B cell (primary cell): ENCODE measurements around the gene NUDT4B. TPM values are rescaled to one million over a fixed set of nuclear protein-coding genes. Genes with fewer than 3 reads are reported as not detected.
"Not testable (repeated sequence)": the region's sequence is repeated elsewhere in the genome, so short reads cannot be mapped to it uniquely, and the experiment has no call there.

Experiments used
- ATAC-seq: fragments of 200-7000 bp; cut with Tn5 transposase; one replicate; pipeline ENCODE4 v1.10.0; 2021; ENCODE audit warnings: low read depth, mild to moderate bottlenecking, moderate number of reproducible peaks, moderate library complexity
- CTCF ChIA-PET: fragments of 350-600 bp; sonication (Branson Sonifier 250); formaldehyde crosslinking; loops from one replicate; lab custom pipeline; 2021; ENCODE audit warnings: antibody characterized with exemption, inconsistent platforms; lab: Charles Lee
- POLR2A ChIA-PET: fragments of 350-600 bp; sonication (Branson Sonifier 250); formaldehyde crosslinking; loops from one replicate; lab custom pipeline; 2021; ENCODE audit warnings: antibody characterized with exemption; lab: Charles Lee
- DNase-seq: peaks from one replicate; pipeline ENCODE4 v3.0.0; 2013
- H2AFZ ChIP-seq: 2 replicates; pipeline ENCODE4 v1.6.1; 2012; ENCODE audit warnings: mild to moderate bottlenecking, low read depth, low read length; ENCODE audit not compliant: insufficient read depth, poor library complexity, severe bottlenecking
- H3K27ac ChIP-seq, 2 donors: 1 replicate in 1 of 2; 2 replicates in 1 of 2; pipeline ENCODE4 v1.5.1; 2012 to 2013; ENCODE audit warnings: low read length in 2 of 2, mild to moderate bottlenecking in 2 of 2, moderate library complexity in 1 of 2
- H3K27me3 ChIP-seq, 4 experiments: fragments of 200-600 bp in 1 of 4; sonication (generic) in 1 of 4; replicated peaks in 1 of 4; 1 replicate in 2 of 4; 2 replicates in 2 of 4; pipeline versions ENCODE4 v1.6.1 to v1.7.0; 2013 to 2016; ENCODE audit warnings: low read length in 3 of 4, mild to moderate bottlenecking in 2 of 4, mixed read lengths in 1 of 4, moderate library complexity in 1 of 4; ENCODE audit not compliant: insufficient read depth in 4 of 4, control insufficient read depth in 3 of 4; ENCODE audit errors: control extremely low read depth in 1 of 4
- H3K36me3 ChIP-seq, 2 experiments: replicated peaks in 1 of 2; 1 replicate in 1 of 2; 2 replicates in 1 of 2; pipeline versions ENCODE4 v1.6.1 to v1.7.1; 2013; ENCODE audit warnings: low read length in 1 of 2; ENCODE audit not compliant: insufficient read depth in 2 of 2, control insufficient read depth in 1 of 2; ENCODE audit errors: control extremely low read depth in 1 of 2, extremely low read depth in 1 of 2
- H3K4me1 ChIP-seq, 2 donors: fragments of 200-600 bp in 1 of 2; sonication (generic) in 1 of 2; 1 replicate in 1 of 2; 2 replicates in 1 of 2; pipeline versions ENCODE4 v1.5.1 to v1.6.1; 2013 to 2017; ENCODE audit warnings: low read length in 2 of 2; ENCODE audit not compliant: control insufficient read depth in 2 of 2, insufficient read depth in 2 of 2
- H3K4me2 ChIP-seq: replicated peaks from 2 replicates; pipeline ENCODE3; 2012; ENCODE audit warnings: mild to moderate bottlenecking, low read depth, low read length; ENCODE audit not compliant: poor library complexity, severe bottlenecking
- H3K4me3 ChIP-seq, 5 experiments: fragments of 200-600 bp in 1 of 5; sonication (generic) in 1 of 5; 1 replicate in 3 of 5; 2 replicates in 2 of 5; pipeline versions ENCODE4 v1.5.1 to v1.7.0; 2011 to 2016; ENCODE audit warnings: low read length in 4 of 5, mild to moderate bottlenecking in 4 of 5, low read depth in 2 of 5, control low read depth in 1 of 5, moderate library complexity in 1 of 5; ENCODE audit not compliant: insufficient read depth in 1 of 5; ENCODE audit errors: control extremely low read depth in 1 of 5, extremely low read depth in 1 of 5
- H3K79me2 ChIP-seq: fragments of 200-600 bp; sonication (generic); one replicate; pipeline ENCODE4 v1.6.0; 2016; ENCODE audit warnings: low read length; ENCODE audit not compliant: control insufficient read depth, insufficient read depth
- H3K9ac ChIP-seq: fragments of 200-600 bp; sonication (generic); 2 replicates; pipeline ENCODE4 v1.6.1; 2017; ENCODE audit warnings: mild to moderate bottlenecking, low read length, moderate library complexity
- H3K9me3 ChIP-seq, 3 donors: one replicate each; pipeline versions ENCODE4 v1.6.1 to v1.7.1; 2013; ENCODE audit warnings: low read length in 2 of 3; ENCODE audit not compliant: control insufficient read depth in 2 of 3, insufficient read depth in 1 of 3; ENCODE audit errors: control extremely low read depth in 1 of 3
- H4K20me1 ChIP-seq: 2 replicates; pipeline ENCODE4 v1.6.0; 2012; ENCODE audit warnings: mild to moderate bottlenecking, low read length; ENCODE audit not compliant: insufficient read depth, control insufficient read depth, poor library complexity, severe bottlenecking
- H3K27ac Mint-ChIP-seq: one replicate; pipeline ENCODE4 v1.8.0; 2021; ENCODE audit warnings: mixed read lengths
- H3K27me3 Mint-ChIP-seq: one replicate; pipeline ENCODE4 v1.8.0; 2021; ENCODE audit warnings: mixed read lengths
- H3K4me1 Mint-ChIP-seq: one replicate; pipeline ENCODE4 v1.8.0; 2021; ENCODE audit warnings: mixed read lengths
- H3K4me3 Mint-ChIP-seq: one replicate; pipeline ENCODE4 v1.8.0; 2021; ENCODE audit warnings: mixed read lengths
- H3K9me3 Mint-ChIP-seq: one replicate; pipeline ENCODE4 v1.8.0; 2022; ENCODE audit warnings: mixed read lengths; ENCODE audit not compliant: insufficient read depth
- WGBS: methylation state at CpG from one replicate; pipeline ENCODE4 v1.1.5; 2013; ENCODE audit warnings: missing lambda C conversion rate; ENCODE audit not compliant: insufficient coverage; 5-methylcytosine and 5-hydroxymethylcytosine counted together
- intact Hi-C: fragments of 100-400 bp; cut with micrococcal nuclease; formaldehyde crosslinking; loops from one replicate; pipeline ENCODE4 v1.10.0; 2022
- polyA plus RNA-seq: library from polyadenylated mRNA; depleted of rRNA; stranded (reverse); fragments of >200 nt; gene quantifications from 2 replicates; pipeline ENCODE4 v1.2.3, GENCODE V29; 2012
- small RNA-seq: library from RNA; depleted of rRNA; stranded (forward); fragments of <200 nt; gene quantifications from one replicate; pipeline ENCODE3, GENCODE V24; 2012; ENCODE audit warnings: low replicate concordance, low read depth; ENCODE audit not compliant: insufficient read length
- total RNA-seq, 2 donors: library from RNA; stranded (reverse); fragments of 120-200 nt in 1 of 2; gene quantifications; 1 replicate in 1 of 2; 2 replicates in 1 of 2; pipeline versions ENCODE4 v1.2.3 to v1.2.4, GENCODE V29; 2013 to 2022

NUDT4B gene
- total and polyA plus RNA-seq, 2 donors (not counting 1 experiment from before 2014, with no cell fraction given), result 2.6 to 10.7 TPM

DNA sequence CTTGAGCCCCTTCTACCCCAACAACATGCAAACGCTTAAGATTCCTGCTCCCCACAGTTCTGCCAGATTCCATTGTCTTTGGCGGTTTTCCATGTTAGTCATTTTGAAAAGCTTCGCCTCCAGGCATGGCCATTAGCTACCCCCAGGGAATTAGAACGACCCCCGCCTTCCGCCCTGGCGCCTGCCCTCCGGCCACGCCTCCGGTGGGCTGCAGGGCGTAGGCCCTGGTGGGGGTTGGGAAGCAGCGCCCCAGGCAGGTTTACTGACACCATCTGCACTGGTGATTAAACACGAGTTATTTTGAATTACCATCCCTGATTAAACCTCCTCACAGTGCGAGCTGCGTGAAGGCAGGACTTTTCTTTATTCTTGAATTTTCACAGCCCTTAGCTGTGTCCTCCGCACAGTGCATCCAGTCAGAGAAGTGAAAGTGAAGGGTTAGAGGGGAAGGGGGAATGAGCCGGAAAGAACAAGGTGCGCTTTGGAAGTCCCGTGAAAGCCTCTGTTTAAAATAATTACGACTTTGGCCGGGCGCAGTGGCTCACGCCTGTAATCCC lies 43.0 kb downstream of the NUDT4B start:
- H3K36me3 ChIP-seq, H3K9me3 Mint-ChIP-seq, H3K27ac Mint-ChIP-seq, H3K79me2 ChIP-seq, H3K27ac ChIP-seq, H3K4me3 ChIP-seq, H3K4me3 Mint-ChIP-seq, H3K9ac ChIP-seq, H4K20me1 ChIP-seq, H3K9me3 ChIP-seq, H3K4me1 ChIP-seq, intact Hi-C loops, DNase-seq, ATAC-seq, H3K27me3 Mint-ChIP-seq, CTCF ChIA-PET, POLR2A ChIA-PET, H3K4me1 Mint-ChIP-seq, H3K27me3 ChIP-seq, H3K4me2 ChIP-seq, H2AFZ ChIP-seq: not testable (repeated sequence)
- WGBS, result no CpG with 5 or more reads among the region's 23 CpGs

DNA sequence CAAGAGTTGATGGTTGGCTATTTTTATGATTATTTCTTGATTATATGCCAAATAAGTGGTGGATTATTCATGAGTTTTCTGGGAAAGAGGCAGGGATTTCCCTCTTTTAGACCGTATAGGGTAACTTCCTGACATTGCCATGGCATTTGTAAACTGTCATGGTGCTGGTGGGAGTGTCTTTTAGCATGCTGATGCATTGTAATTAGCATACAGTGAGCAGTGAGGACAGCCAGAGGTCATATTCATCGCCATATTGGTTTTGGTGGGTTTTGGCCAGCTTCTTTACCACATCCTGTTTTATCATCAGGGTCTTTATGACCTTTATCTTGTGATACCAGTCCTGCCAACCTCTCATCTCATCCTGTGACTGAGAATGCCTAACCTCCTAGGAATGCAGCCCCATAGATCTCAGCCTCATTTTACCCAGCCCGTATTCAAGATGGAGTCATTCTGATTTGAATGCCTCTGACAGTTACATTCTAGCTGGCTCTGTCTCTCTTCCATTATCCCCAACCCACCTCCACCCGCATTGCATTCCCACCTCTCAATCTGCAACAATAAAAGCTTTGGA lies 45.3 kb downstream of the NUDT4B start:
- H3K9me3 ChIP-seq, H3K4me3 Mint-ChIP-seq, CTCF ChIA-PET, POLR2A ChIA-PET, H3K79me2 ChIP-seq, H3K27me3 ChIP-seq, H3K4me2 ChIP-seq, H3K27ac Mint-ChIP-seq, H3K9ac ChIP-seq, intact Hi-C loops, H3K4me3 ChIP-seq, DNase-seq, H4K20me1 ChIP-seq, H2AFZ ChIP-seq, H3K36me3 ChIP-seq, H3K27me3 Mint-ChIP-seq, H3K4me1 ChIP-seq, ATAC-seq, H3K27ac ChIP-seq, H3K4me1 Mint-ChIP-seq, H3K9me3 Mint-ChIP-seq: not testable (repeated sequence)
- WGBS, result no CpG with 5 or more reads among the region's 4 CpGs

Small RNAs within 50 kb of the gene (small RNA-seq; reads per million reads assigned to genes)
- gene RNU6-1171P, result not detected

Other genes starting within 250 kb of the NUDT4B start
- gene NBPF14, start 152.8 kb upstream of the NUDT4B start, total RNA-seq, result 94.5 and 96.2 TPM in 2 replicates
- gene NBPF14, start 152.8 kb upstream of the NUDT4B start, polyA plus RNA-seq, result 85.1 and 118 TPM in 2 replicates
- gene PDE4DIP, start 95.7 kb downstream of the NUDT4B start, total RNA-seq, result 63.9 and 72.5 TPM in 2 replicates
- gene PDE4DIP, start 95.7 kb downstream of the NUDT4B start, polyA plus RNA-seq, result 13.9 and 18.4 TPM in 2 replicates